ENCODE data around the gene FAM241B.
A peak's percentile ranks its signal among the peaks of the same experiment; 100 is the strongest.

The FAM241B gene, protein sequence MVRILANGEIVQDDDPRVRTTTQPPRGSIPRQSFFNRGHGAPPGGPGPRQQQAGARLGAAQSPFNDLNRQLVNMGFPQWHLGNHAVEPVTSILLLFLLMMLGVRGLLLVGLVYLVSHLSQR

DNA sequence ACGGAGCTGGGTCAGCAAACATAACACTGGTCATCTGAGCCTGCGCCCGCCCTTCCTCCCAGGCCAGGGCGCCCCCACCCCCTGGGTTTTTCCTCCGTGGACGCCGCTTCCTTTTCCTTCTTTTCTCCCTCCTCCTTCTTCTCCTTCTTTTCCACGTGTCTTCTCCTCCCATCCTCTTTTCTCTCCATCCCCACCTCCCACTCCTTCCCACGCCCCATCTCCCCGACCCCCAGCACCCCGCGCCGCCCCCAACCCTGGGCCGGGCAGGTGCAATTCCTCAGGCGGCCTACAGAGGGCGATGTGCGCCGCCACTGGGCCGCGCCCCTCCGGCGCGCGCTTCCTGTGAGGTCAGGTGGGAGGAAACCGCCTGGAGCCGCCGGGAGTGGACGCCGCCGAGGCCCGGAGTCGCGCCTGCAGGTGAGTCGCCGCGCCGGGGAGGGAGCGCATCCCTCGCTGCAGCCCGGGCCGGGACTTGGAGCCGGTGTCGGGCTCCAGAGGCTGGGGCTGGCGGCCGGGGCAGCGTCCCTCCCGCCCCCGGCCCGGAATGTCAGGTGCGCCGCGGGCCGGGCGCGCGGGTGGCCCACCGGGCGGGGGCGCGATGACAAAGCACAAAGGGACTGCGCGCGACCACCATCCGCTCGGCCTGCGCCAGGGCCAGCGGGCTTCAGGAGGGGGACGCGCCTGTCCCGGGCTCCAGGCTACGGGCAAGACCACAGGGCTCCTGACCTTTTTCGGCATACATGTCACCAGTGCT, at the start of gene FAM241B:
Gene FAM241B (plus strand): TSS at position 351 of the 754 bp plus-strand sequence. CDS start 1,497 bp downstream, outside the sequence.
- DNase-seq: peak; percentile 81

DNA sequence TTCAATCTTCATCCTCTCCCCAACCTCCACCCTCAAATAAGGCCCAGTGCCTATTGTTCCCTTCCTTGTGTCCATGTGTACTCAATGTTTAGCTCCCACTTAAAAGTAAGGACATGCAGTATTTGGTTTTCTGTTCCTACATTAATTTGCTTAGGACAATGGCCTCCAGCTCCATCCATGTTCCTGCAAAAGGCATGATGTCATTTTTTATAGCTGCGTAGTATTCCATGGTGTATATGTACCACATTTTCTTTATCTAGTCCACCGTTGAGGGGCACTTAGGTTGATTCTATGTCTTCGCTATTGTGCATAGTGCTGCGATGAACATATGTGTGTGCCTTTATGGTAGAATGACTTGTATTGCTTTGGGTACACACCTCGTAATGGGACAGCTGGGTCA, 49.6 kb upstream of the FAM241B start:
- no peak for DNase-seq

DNA sequence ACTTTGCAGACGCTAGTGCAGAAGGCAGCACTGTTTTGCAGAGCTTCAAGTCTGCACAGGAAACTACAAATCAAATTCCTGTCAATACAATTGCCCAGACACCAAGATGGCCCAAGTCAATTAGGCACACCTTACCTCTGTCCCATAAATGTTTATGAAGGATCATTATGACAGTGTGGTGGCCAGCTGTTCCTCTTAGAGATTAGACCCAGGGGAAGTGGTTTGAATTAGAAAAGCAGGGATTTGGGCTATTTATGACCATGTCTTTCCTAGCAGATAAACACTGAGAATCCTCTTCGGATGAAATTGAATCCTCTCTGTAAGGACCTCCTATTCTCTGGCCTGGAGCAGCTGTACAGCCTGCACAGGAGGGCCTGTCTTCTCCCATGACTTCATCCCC, 46.9 kb upstream of the FAM241B start:
- DNase-seq: no peak

DNA sequence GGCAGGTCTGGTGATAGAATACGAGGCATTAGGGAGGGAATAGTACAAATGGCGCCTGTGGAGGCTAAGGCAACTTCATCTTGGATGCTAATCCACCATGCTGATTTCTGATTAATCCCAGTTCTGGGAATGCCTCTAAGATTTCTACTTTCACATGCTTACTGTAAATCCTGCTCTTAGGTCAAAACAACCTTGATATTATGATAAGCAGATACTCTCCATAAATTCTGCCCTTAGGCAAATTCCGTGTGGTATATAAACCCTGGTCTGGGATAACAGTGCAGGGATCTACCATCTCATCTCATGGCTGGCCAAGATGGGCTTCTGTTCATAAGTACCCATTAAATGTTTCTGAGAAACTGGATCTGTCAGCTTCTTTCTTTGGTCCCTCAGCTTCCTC, 45.4 kb upstream of the FAM241B start:
- no peak for DNase-seq

DNA sequence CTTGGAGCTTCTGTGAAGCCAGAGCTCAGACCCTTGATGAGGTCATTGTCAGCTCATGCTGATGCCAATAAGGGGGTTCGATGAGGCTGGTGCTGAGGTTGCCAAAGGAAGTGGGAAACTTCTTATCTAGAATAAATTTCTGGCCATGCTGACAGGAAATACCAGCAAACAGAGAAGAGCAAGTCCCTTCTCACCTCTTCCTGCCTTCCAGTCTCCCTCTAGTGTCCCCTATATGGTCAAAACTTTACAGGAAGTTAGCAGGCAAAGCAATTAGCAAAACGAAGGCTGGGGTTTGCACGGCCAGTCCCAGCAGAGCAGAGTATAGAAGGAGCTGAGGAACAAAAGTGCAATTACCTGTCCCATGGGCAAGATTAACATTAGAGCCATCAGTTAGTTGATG, 41.7 kb upstream of the FAM241B start:
- no peak for DNase-seq

DNA sequence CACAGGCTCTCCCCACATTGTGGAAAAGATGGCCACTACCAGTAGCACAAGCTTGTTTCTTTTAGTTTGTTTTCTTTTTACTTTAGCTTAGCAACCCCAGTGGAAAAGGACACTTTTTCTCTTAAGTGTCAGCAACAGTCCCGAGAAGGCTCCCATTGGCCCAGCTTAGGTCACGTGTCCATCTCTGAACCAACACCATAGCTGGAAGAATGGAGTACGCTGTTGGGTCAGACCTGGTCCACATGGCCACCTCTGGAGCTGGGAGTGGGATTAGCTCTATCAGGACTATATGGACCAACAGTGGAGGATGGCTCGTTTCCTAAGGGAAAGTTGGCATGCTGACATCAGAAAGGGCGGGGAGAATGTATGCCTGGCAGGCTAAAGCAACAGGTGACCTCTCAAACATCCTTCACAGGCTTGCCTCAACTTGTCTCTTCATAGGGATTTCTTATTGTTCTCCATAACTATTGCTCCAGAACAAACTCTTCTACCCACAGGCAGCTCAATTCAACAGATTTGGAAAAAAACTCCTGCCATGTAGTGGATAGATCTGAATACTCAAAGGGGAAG, 29.2 kb upstream of the FAM241B start:
- no peak for DNase-seq

DNA sequence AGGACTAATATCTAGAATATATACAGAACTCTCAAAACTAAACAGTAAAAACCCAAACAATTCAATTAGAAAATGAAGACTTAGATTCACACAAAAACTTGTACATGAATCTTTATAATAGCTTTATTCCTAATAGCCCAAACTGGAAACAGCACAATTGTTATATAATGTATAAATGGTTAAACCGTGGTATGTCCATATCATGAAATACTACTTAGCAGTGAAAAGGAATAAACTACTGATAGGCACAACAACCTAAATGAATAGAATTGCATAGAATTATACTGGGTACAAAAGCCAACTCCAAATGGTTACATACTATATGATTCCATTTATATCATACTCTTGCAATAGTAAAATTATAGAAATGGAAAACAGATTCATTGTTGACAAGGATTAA, 21.0 kb upstream of the FAM241B start:
- DNase-seq: no peak

DNA sequence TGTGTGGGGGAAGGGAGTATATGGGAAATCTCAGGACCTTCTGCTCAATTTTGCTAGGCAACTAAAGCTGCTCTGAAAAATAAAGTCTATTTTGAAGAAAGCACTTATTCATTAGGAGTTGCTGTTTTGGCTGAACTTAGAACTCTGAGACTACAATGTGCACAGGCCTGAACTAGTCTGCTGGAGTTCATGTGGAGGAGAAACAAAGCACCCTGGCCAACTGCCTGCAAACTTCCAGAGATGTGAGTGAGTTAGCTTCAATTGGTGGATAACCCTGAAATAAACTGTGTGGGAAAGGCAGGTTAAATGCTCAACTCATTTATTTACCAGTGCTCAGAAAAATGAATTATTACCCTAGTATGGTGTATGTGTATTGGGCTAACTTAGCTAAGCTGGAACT, 17.3 kb upstream of the FAM241B start:
- DNase-seq: no peak

DNA sequence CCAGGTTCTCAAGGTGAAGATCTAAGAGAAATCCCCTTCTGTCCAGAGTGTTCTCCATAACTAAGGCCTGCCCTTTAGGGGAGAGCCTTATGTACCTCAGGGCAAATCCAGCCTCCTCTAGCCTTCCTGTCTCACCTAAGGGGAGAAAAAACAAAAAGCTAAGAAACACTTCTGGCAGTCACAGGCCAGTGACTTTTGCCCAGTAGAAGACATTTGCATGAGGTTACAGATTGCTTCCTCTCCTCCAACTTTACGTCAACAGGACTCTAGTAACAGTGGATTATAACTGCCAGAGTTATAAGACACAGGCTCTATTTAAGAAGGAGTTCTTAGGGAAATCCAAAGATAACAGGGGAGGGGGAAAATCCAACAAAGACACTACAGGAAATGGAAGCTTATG, 15.9 kb upstream of the FAM241B start:
- no peak for DNase-seq

DNA sequence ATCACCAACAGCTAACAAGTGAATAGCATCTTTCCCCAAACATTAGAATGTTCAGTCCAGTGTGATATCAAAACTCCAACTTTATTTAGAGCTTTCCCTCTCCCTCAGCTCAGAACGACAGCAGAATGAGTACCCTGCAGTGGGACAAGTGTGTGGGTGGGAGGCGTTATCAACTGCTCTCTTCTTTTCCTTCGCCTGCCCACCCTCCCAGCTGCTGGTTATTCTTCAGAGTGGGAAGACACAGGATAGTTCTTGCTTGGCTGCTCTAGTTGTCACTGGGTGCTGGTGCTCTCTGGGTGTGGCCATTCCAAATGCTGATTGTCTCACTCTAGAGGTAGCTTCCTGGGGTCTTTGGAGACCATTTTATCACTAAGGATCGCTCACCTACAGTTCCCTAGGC, 13.7 kb upstream of the FAM241B start:
- DNase-seq: no peak

DNA sequence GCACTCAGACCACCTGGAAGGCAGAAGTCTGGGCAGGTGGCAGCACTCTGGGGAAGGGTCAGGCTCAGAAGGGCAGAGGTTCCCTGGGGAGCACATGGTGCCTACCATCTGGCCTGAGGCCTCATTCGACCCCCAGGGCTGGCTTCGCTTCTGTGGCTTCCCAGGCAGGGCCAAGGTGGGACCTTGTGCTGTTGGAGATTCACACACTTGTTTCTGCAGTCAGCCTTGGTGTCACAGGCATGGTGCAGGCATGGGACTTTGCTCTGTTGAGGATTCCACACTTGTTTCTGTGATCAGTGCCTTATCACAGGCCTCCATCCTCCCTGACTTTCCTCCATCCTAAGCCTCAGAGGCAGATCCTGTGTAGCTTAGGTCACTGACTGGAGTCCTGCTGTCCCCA, 11.3 kb upstream of the FAM241B start:
- DNase-seq: no peak

DNA sequence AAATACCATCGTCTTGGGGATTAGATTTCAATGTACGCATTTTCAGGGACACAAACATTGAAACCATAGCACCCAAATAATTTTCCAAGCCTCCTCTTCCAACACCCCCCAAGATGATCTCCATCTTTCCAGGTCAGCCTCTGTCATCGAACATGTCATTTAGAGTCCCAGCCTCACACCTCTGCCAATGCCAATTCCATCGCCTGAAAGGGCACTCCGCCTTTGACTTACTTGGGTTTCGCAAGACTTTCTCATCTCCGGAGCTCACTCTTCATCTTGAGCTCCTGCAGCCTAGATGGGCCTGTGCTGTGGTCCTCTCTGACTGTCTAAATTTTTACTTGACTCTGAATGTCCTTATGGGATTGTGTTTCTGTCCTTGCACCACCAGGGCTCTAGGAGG, 10.4 kb upstream of the FAM241B start:
- no peak for DNase-seq

DNA sequence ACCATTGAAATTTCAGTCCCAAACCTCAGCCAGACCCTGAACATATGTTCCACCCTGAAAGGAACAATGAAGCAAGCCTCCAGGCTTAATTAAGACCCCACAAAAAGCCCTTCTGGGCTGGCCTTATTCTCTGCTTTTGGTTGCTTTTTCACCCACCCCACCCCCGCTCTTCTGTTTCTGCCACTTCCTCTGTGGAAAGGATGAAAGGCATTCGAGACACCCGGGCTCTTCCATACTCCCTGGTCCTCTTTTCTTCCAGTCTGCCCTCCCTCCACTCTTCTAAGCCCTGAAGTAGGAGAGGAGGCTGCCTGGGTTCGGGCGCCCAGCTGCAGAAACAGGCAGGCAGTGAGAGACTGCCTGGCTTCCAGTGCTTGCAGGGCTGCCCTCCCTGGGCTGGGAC, 9.4 kb upstream of the FAM241B start:
- DNase-seq: no peak

DNA sequence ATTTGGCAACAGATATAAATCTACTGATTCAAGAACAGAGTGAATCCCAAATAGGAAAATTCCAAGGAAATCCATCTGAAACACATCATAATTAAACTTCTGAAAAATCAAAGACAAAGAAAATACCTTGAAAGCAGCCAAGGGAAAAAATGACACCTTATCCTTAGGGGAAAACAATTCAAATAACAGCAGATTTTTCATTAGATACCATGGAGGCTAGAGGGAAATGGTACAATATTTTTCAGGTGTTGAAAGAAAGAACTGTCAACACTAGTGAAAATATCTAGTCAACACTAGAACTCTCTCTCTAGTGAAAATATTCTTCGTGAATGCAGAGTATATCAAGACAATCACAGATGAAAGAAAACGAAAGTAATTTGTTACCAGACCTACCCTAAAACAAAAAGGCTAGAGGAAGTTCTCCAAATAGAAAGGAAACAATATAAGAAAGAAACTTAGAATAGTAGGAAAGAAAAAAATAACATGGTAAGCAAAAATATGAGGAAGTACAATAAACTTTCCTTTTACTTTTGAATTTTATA, 5.7 kb upstream of the FAM241B start:
- DNase-seq: no peak

DNA sequence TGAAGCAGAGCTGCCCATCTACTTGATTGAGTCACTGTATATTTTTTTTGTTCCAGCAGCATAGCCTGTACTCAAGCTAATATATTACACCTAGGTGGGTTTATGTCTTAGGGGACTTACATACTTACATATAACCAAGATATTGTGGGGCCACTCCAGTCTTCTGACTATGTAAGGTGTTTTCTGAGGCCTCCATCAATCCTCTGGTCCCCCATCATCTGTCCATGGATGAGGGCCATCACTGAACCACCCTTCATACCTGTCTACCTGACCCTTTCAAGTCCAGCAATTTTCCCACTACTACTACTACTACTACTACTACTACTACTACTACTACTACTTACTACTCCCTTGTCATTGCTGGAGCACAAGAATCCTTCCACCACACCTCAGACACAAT, 3.2 kb upstream of the FAM241B start:
- no peak for DNase-seq

DNA sequence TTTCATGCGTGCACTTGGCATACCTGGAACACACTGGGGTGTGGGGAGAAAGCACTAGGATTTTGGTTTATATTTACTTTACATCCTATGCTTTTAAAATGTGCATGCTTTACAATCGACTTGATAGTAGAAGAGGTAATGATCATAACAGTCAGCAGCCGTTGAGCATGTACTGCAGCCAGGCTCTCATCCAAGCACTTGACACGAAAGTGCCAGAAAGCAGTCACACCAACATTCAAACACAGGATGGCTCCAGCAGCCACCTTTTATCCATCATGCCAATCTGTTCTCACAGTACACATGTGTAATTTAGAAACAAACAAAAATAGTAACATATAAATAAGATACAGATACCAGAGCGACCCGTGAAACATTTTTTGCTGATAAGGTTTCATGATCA, 1.2 kb upstream of the FAM241B start:
- DNase-seq: no peak

DNA sequence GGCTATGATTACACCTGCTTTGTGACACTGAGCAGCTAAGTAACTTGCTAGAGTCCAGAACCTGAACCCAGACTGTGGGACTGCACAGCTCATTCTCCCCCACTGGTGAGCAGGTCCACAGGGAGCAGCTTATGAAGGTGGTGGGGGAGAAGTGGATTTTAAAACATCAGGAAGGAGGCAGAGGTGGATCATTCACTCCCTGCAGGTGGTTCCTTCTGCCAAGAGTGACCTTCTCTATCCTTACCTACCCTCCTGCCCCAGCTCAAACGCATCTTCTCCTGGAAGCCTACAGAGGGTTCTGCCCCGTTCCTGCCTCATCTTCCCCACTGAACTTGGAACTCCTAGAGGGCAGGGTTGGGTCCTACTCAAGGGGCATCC, 539 bp upstream of the FAM241B start:
- DNase-seq: no peak

DNA sequence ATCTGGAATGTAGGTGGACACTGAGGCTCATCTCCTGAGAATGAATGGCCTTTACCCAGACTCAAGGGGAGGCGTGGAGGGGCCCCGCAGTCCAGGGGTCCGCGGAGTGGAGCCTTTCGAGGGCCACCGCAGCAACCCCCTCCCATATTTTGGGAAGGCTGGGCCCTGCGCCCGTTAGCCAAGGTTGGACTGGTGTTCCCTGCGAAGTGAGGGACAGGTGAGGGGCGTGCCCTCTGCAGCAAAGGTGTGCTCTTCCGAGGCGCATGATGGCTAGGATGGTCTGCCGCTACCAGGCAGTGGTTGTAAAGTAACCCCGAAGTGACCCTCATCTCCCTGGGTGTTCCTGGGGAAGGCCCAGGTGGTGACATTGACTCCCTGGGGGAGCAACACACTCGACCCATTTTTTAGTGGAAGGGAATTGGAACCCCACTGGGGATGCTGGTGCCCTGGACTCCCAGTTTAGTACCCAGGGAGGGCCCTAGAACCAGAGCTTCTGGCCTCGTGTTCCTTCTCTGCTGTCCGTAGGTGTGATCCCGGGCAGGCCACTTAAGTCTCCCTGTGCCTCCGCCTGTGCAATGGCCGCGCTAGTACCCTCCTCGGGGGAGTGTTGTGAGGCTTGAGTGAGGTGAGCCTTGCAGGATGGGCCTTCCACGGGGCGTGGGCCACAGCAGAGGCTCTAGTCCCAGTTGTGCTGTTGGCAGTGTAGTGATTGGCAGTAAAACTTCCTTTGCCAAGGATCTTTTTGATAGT, 779 bp downstream of the FAM241B start:
- DNase-seq: no peak

DNA sequence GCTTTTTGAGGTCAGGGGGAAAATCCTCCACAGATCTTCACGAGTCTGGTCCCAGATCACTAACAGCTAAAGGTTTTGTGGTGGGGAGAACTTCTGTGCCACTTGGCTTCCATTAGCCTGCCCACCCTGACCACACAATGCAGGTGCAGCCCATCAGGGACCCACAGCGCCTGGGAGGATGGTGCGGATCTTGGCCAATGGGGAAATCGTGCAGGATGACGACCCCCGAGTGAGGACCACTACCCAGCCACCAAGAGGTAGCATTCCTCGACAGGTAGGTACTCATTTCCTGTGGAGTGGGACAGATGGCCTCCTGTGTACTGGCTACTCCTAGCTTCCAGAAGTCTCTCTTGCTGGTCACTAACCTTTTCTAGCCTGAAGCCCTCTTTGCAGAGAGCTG, 1.5 kb downstream of the FAM241B start:
- DNase-seq: no peak

DNA sequence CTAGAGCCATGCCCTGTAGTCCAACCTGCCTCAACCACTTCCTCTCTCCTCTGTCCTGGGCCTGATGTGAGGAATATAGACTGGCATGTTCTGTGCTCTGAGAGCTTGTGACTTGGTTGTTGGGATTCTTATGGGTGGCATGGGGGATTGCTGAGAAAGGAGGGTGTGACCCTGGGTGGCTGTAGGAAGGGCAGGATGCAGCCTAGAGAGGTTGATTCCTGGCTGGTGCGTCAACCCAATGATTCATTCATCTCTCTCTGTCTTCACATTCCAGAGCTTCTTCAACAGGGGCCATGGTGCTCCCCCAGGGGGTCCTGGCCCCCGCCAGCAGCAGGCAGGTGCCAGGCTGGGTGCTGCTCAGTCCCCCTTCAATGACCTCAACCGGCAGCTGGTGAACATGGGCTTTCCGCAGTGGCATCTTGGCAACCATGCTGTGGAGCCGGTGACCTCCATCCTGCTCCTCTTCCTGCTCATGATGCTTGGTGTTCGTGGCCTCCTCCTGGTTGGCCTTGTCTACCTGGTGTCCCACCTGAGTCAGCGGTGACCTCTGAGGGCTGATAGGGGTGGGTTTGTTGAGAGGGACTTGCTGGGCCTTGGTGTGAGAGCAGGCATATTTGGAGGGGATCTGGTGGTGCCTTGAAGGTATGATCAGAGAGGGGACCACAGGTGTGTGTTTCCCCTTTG, 2.6 kb downstream of the FAM241B start:
- DNase-seq: no peak

DNA sequence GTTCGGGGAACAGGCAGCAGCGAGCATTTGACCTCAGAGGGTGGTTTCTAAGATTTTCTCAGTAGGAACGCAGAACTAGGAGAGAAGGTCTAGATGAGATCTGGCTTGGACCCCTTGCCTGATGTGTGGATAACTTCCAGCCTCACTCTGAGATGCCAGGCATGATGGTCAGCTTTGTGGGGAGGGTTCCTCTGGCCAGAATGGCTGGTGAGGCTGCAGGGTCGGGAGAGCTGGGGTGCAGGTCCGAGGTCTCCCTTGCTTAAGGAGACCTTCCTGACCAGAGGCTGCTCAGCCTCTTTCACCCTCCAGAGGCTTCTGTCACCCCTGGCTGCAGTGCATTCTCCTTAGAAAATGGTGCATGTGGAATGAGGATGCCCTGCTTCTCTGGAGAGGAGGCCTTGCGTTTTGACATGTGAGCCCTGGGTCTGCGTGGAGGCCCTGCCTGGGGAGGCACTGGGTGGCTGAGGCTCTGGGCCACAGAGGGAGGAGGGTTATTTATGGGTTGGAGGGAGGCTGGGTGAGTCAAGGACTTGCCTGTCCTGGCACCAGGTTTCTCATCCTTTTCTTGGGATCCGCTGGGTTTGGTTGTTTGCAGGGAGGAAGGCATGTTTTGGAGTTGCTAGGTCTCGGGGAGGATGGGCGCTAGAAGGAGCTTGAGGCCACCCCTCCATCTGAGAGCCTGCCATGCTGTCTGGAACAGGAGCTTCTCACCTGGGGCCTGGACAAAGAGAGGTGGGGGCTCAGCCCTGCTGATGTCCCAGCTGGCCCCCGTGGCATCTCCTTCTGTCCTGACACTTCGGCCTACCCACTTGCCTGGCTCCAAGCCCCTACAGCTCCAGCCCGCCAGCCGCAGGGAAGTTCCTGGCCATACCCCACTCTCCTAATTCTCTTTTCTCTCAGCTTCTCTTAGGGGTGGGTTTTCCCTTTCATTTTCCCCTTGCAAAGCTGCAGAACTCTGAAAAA, 3.9 kb downstream of the FAM241B start:
- DNase-seq: no peak
